Left lung (tissue), 10 donors: ENCODE results near the gene RABGEF1. TPM values are rescaled to one million over a fixed set of nuclear protein-coding genes. Genes with fewer than 3 reads are reported as not detected.
"Not testable (repeated sequence)": the region's sequence is repeated elsewhere in the genome, so short reads cannot be mapped to it uniquely, and the experiment has no call there.

Experiments
- ATAC-seq: fragments of 200-7000 bp; cut with Tn5 transposase; one replicate; pipeline ENCODE4 v1.9.1; 2020; ENCODE audit warnings: moderate library complexity
- DNase-seq, 4 donors: peaks; one replicate each; pipeline ENCODE4 v3.0.0-alpha.2; 2013 to 2020
- H3K27ac ChIP-seq, 2 donors: fragments of 200-600 bp; sonication (generic) in 1 of 2; one replicate each; pipeline versions ENCODE4 v1.5.0 to v1.8.0; 2020 to 2021
- H3K27me3 ChIP-seq, 2 donors: fragments of 200-600 bp; sonication (generic) in 1 of 2; one replicate each; pipeline versions ENCODE4 v1.5.0 to v1.8.0; 2020 to 2021
- H3K36me3 ChIP-seq, 2 donors: fragments of 200-600 bp; sonication (generic) in 1 of 2; one replicate each; pipeline versions ENCODE4 v1.5.0 to v1.8.0; 2020 to 2021
- H3K4me1 ChIP-seq, 2 donors: fragments of 200-600 bp; one replicate each; pipeline ENCODE4 v1.8.0; 2021
- H3K4me3 ChIP-seq, 2 donors: fragments of 200-600 bp; sonication (generic) in 1 of 2; one replicate each; pipeline versions ENCODE4 v1.5.0 to v1.8.0; 2020 to 2021; ENCODE audit warnings: mild to moderate bottlenecking in 1 of 2
- H3K9me3 ChIP-seq, 2 donors: fragments of 200-600 bp; sonication (generic) in 1 of 2; one replicate each; pipeline versions ENCODE4 v1.5.0 to v1.8.0; 2020 to 2021
- intact Hi-C, 2 donors: fragments of 100-400 bp; cut with DNase I; formaldehyde crosslinking; loops; one replicate each; pipeline versions ENCODE4 v1.11.2 to v1.14.2; 2022
- polyA plus RNA-seq, 6 donors: library from polyadenylated mRNA; unstranded; fragments of 120-200 nt; gene quantifications; one replicate each; pipeline ENCODE4 v1.2.1, GENCODE V29; 2013; ENCODE audit not compliant: insufficient read length in 6 of 6
- total RNA-seq, 2 donors: library from RNA; stranded (reverse); fragmentation: NEBNext Ultra II Directional; extraction: Animal tissue kit (Norgen Biotek cat#: 25700); gene quantifications; one replicate each; pipeline ENCODE4 v1.2.1, GENCODE V29; 2021
- TF ChIP-seq, protein P1 (sequence below), 2 donors: fragments of 200-600 bp; sonication (generic) in 1 of 2; IDR thresholded peaks; one replicate each; pipeline versions ENCODE4 v1.5.0 to v1.8.0; 2021; ENCODE audit warnings: antibody characterized with exemption in 2 of 2
- donor health status: DM: no; HTN: yes; CAD: no.
- donor health status: DM: no; HTN: no; CAD: no.

RABGEF1 gene
- total and polyA plus RNA-seq, 8 donors = 22.5 to 38.9 (median 32.4) TPM

- TF ChIP-seq, protein P1, sequence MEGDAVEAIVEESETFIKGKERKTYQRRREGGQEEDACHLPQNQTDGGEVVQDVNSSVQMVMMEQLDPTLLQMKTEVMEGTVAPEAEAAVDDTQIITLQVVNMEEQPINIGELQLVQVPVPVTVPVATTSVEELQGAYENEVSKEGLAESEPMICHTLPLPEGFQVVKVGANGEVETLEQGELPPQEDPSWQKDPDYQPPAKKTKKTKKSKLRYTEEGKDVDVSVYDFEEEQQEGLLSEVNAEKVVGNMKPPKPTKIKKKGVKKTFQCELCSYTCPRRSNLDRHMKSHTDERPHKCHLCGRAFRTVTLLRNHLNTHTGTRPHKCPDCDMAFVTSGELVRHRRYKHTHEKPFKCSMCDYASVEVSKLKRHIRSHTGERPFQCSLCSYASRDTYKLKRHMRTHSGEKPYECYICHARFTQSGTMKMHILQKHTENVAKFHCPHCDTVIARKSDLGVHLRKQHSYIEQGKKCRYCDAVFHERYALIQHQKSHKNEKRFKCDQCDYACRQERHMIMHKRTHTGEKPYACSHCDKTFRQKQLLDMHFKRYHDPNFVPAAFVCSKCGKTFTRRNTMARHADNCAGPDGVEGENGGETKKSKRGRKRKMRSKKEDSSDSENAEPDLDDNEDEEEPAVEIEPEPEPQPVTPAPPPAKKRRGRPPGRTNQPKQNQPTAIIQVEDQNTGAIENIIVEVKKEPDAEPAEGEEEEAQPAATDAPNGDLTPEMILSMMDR (IDR thresholded peaks at IDR 0.05) = peak in 1 of 2 donors; percentile 49
- ATAC-seq (peak; percentile 71), DNase-seq (peak in 1 of 4 donors; percentile 46)
Observed at GRCh38 chr7:66825538-66825937, 85.0 kb downstream of the RABGEF1 start.

DNA sequence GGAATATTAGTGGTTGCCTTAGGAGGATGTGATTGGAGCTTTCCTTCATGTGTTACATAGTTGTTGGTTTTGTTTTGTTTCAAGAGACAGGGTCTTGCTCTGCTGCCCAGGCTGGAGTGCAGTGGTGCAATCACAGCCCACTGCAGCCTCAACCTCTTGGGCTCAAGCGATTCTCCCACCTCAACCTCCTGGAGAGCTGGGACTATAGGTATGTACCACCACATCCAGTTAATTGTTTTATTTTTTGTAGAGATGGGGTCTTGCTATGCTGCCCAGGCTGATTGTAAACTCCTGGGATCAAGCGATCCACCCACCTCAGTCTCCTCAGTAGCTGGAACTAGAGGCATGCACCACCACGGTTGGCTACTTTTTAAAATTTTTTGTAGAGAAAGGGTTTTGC, 86.1 kb downstream of the RABGEF1 start:
- DNase-seq (no peak), ATAC-seq (no peak)

More at GRCh38 chr7:66825538-66825937, 85.0 kb downstream of the RABGEF1 start:
- peaks cover 0 to 11% of the 10 kb centered on the region in 2 donors for H3K9me3 ChIP-seq
- H3K4me3 ChIP-seq, intact Hi-C loops, H3K27me3 ChIP-seq, H3K4me1 ChIP-seq, H3K36me3 ChIP-seq, H3K27ac ChIP-seq: not testable (repeated sequence)

DNA sequence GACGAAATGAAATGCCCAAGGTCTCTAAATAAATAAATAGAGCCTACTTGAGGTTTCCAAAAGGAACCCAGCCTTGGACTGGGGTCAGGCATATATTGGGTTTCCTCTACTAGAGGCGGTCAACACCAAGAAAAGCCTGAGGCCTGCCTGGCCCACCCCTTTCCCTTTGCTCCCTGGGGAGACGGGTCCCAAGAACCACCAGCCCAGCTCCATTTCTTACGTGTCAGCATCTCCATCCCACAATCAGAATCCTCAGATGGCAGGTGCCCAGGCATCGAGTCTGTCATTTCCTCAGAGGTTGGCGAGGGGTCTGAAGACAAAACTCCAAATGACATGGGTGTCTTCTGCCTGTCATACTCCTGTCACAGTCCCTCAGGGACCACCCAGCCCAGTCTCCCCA, 90.4 kb downstream of the RABGEF1 start:
- ATAC-seq, H3K9me3 ChIP-seq, intact Hi-C loops, H3K36me3 ChIP-seq, DNase-seq, H3K27ac ChIP-seq, H3K4me3 ChIP-seq, H3K4me1 ChIP-seq, H3K27me3 ChIP-seq: not testable (repeated sequence)

More for the DNA sequence above, 86.1 kb downstream of the RABGEF1 start:
- H3K4me3 ChIP-seq = no peak overlapping the region
- peaks cover 0 to 11% of the 10 kb centered on the region in 2 donors for H3K9me3 ChIP-seq
- H3K4me1 ChIP-seq = no peaks in the 10 kb centered on the region
- H3K36me3 ChIP-seq = no peaks in the 10 kb centered on the region
- intact Hi-C loops = no loop called here
- H3K27ac ChIP-seq = no peak overlapping the region
- TF ChIP-seq, protein P1 (IDR thresholded peaks at IDR 0.05) = no peak
- H3K27me3 ChIP-seq = no peaks in the 10 kb centered on the region

- DNase-seq (no peak), ATAC-seq (no peak)
- H3K27me3 ChIP-seq = no peaks in the 10 kb centered on the region
- TF ChIP-seq, protein P1 (IDR thresholded peaks at IDR 0.05) = no peak
- H3K9me3 ChIP-seq = peaks cover 0 to 7% of the 10 kb centered on the region in 2 donors
- H3K4me1 ChIP-seq = no peaks in the 10 kb centered on the region
- no peak overlapping the region for H3K4me3 ChIP-seq
- no peaks in the 10 kb centered on the region for H3K36me3 ChIP-seq
- intact Hi-C loops = no loop called here
- no peak overlapping the region for H3K27ac ChIP-seq
Observed at GRCh38 chr7:66832531-66833351, 92.2 kb downstream of the RABGEF1 start.

DNA sequence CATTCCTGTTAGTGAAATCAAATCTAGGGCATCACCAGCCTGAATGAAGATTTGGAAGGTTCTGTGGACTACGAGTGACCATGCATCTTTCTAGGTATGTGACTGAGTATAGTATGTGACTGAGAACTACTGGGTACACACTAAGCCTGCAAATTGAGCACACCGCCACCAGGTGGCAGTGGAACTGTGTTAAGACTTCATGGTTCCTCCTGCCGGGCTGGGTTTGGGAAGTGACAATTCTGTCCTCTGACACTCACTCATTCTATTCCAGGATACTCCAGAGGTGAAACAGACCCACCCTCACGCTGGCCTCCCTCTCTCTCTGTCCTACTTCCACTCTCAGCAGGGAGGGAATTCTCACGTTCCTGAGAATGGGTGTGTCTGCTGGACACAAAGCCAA, 96.5 kb downstream of the RABGEF1 start:
- Histone ChIP-seq H3K27me3 (no peaks in the 10 kb centered on the region), H3K4me3 (no peak overlapping the region), H3K9me3 (peaks cover 0 to 7% of the 10 kb centered on the region in 2 donors), H3K4me1 (no peaks in the 10 kb centered on the region), H3K36me3 (no peaks in the 10 kb centered on the region), H3K27ac (no peak overlapping the region)
- DNase-seq = peak in 1 of 4 donors; percentile 56
- peak; percentile 84 for ATAC-seq
- TF ChIP-seq, protein P1 (IDR thresholded peaks at IDR 0.05) = peak in 1 of 2 donors; percentile 70
- intact Hi-C loops = no loop called here
